ENCODE data around the gene KDM4F. TPM values are rescaled to one million over a fixed set of nuclear protein-coding genes. Genes with fewer than 3 reads are reported as not detected.

The KDM4F gene
- total and polyA plus RNA-seq, 2 of the 8 experiments (the other 6 are each of a cell fraction or from before 2014, with no cell fraction given), result not detected

GRCh38 chr11:95081010-95081409 lies 31.8 kb downstream of the KDM4F start:
- H3K56ac ChIP-seq (replicated peaks; ENCODE audit: insufficient read length, low read depth, low read length), result no peak overlapping the region
- H3K18ac ChIP-seq (ENCODE audit: extremely low read depth, low read length), result no peak overlapping the region
- no peak overlapping the region for H2AK5ac ChIP-seq (ENCODE audit: low read depth, low read length)
- no peak overlapping the region for H3K23ac ChIP-seq (ENCODE audit: insufficient read length)
- DNase-seq (ENCODE audit: low read depth in 1 of 2, low spot score in 2 of 2), result no peak
- H3K4me2 ChIP-seq (ENCODE audit: insufficient read depth in 1 of 2, low read depth in 2 of 2, low read length in 2 of 2), result no peak overlapping the region
- H4K91ac ChIP-seq (replicated peaks; ENCODE audit: insufficient read length, low read length), result no peak overlapping the region
- H3K27ac ChIP-seq (ENCODE audit: low read depth, low read length), result no peak overlapping the region
- ChIA-PET CTCF (ENCODE audit: partially characterized antibody) (interaction anchor here (0.9 to 9.4 kb wide), 5 partner anchors 11 to 75 kb away, joined by 3 to 84 read pairs (median 9); partner anchors contain the start of genes ENDOD1 and SRSF8), POLR2A (ENCODE audit: partially characterized antibody) (interaction anchor here (0.9 to 3.9 kb wide), 4 partner anchors 10 to 70 kb away, joined by 3 to 19 read pairs (median 3); partner anchors contain the start of gene SRSF8)
- no peaks in the 10 kb centered on the region for H3K79me1 ChIP-seq (ENCODE audit: low read depth, low read length)
- FAIRE-seq, result no peak
- H3K4me1 ChIP-seq (replicated peaks in 1 of 4; ENCODE audit: control insufficient read depth in 3 of 4, insufficient read depth in 4 of 4, low read length in 3 of 4), result peaks cover 0 to 2% (median 0%) of the 10 kb centered on the region in 4 experiments; a peak in 1 of 7 replicates
- no peak overlapping the region for H2BK120ac ChIP-seq (replicated peaks; ENCODE audit: low read depth, low read length)
- H3K9me3 ChIP-seq (ENCODE audit: insufficient read depth in 2 of 2, low read depth in 1 of 2, low read length in 1 of 2), result no peaks in the 10 kb centered on the region
- H3K79me2 ChIP-seq (ENCODE audit: control insufficient read depth in 1 of 2, insufficient read depth in 2 of 2, low read length in 2 of 2), result no peaks in the 10 kb centered on the region
- no peak overlapping the region for H2BK20ac ChIP-seq (ENCODE audit: low read length)
- no peak overlapping the region for H3K4ac ChIP-seq (replicated peaks; ENCODE audit: insufficient read length, low read depth, low read length)
- H4K20me1 ChIP-seq (replicated peaks in 1 of 2; ENCODE audit: control insufficient read depth in 1 of 2, insufficient read depth in 2 of 2, low read length in 2 of 2), result no peaks in the 10 kb centered on the region
- TF ChIP-seq SIN3A (conservative IDR thresholded peaks at IDR 0.05 in 1 of 2, IDR thresholded peaks at IDR 0.05 in 1 of 2; ENCODE audit: low read depth in 1 of 2, low read length in 2 of 2) (no peak), RNF2 (IDR thresholded peaks at IDR 0.05; ENCODE audit: borderline replicate concordance, low read depth, low read length, missing control alignments, poor library complexity, severe bottlenecking) (no peak), BCL11A (IDR thresholded peaks at IDR 0.05; ENCODE audit: low read depth in 2 of 2, low read length in 2 of 2) (no peak), GABPA (IDR thresholded peaks at IDR 0.05; ENCODE audit: borderline replicate concordance, insufficient read depth, low read length) (no peak), KDM5A (IDR thresholded peaks at IDR 0.05; ENCODE audit: low read length) (no peak), RBBP5 (IDR thresholded peaks at IDR 0.05; ENCODE audit: borderline replicate concordance, low read depth, low read length) (no peak), KDM1A (IDR thresholded peaks at IDR 0.05; ENCODE audit: borderline replicate concordance, low read length) (no peak), JUN (IDR thresholded peaks at IDR 0.05; ENCODE audit: low read depth, low read length) (no peak)
- H4K8ac ChIP-seq (ENCODE audit: extremely low read depth, insufficient read depth, low read length), result no peak overlapping the region
- WGBS, 2 experiments (ENCODE audit: extremely low coverage in 1 of 2, insufficient coverage in 1 of 2, insufficient read length in 1 of 2, insufficient replicate concordance in 2 of 2, low coverage in 1 of 2, low lambda C conversion rate in 2 of 2, missing lambda C conversion rate in 1 of 2), result 87% methylated on average over 5 of the region's 5 CpGs; no CpG with 5 or more reads in 1 of the 2 experiments
- H2BK12ac ChIP-seq (ENCODE audit: low read depth, low read length), result no peak overlapping the region
- no peak overlapping the region for H2BK15ac ChIP-seq (ENCODE audit: low read length)
- H3K9ac ChIP-seq (replicated peaks in 1 of 4; ENCODE audit: extremely low read depth in 1 of 4, low read depth in 3 of 4, low read length in 3 of 4), result no peak overlapping the region
- no peak overlapping the region for H3K4me3 ChIP-seq (ENCODE audit: extremely low read depth in 1 of 4, insufficient read depth in 2 of 4, low read depth in 3 of 4, low read length in 4 of 4)
- 0 out of 2 replicates have a peak overlapping the region, but pooled peaks have one; percentile 71 for H2AFZ ChIP-seq (ENCODE audit: low read length)
- no peak overlapping the region for H3K14ac ChIP-seq (ENCODE audit: insufficient read length)
- H2BK5ac ChIP-seq (ENCODE audit: low read depth, low read length), result no peak overlapping the region
- no peak overlapping the region for H4K5ac ChIP-seq (ENCODE audit: insufficient read length, low read depth, low read length)
- no peaks in the 10 kb centered on the region for H3K27me3 ChIP-seq (replicated peaks in 1 of 4; ENCODE audit: control insufficient read depth in 3 of 4, extremely low read depth in 1 of 4, insufficient read depth in 3 of 4, low read length in 3 of 4)
- H3K36me3 ChIP-seq (ENCODE audit: control insufficient read depth in 2 of 4, insufficient read depth in 4 of 4, low read length in 3 of 4), result no peaks in the 10 kb centered on the region
- no peaks in the 10 kb centered on the region for H3K23me2 ChIP-seq (ENCODE audit: low read depth, low read length)
